HL-60 (cell line): ENCODE measurements around the gene TTC31.

Source experiments
- DNase-seq, 2 experiments: peaks; one replicate each; pipeline ENCODE4 v3.0.0-alpha.2; 2010 to 2020; ENCODE audit warnings: low read depth in 1 of 2, low spot score in 1 of 2
- H3K27ac ChIP-seq: fragments of 250-450 bp; sonication (Bioruptor Pico); replicated peaks from 2 replicates; pipeline ENCODE4 v1.5.1; 2020; ENCODE audit warnings: mild to moderate bottlenecking, moderate library complexity
- H3K27me3 ChIP-seq: fragments of 250-450 bp; sonication (Bioruptor Pico); 2 replicates; pipeline ENCODE4 v1.5.1; 2021; ENCODE audit warnings: mild to moderate bottlenecking, moderate library complexity; ENCODE audit not compliant: insufficient read depth, poor library complexity, severe bottlenecking
- H3K4me3 ChIP-seq: replicated peaks from 2 replicates; pipeline ENCODE4 v1.5.1; 2011; ENCODE audit warnings: mild to moderate bottlenecking, control low read depth, low read length; ENCODE audit not compliant: insufficient read depth
- CTCF ChIP-seq: IDR thresholded peaks from one replicate; pipeline ENCODE4 v1.5.1; 2011; ENCODE audit warnings: low read length, control low read depth, inconsistent platforms; ENCODE audit not compliant: insufficient read depth
- GABPA ChIP-seq: IDR thresholded peaks from 2 replicates; pipeline ENCODE4 v1.6.1; 2012; ENCODE audit warnings: low read depth
- POLR2AphosphoS5 ChIP-seq: IDR thresholded peaks from 2 replicates; pipeline ENCODE4 v1.6.1; 2012; ENCODE audit warnings: low read depth
- REST ChIP-seq: IDR thresholded peaks from 2 replicates; pipeline ENCODE4 v1.6.1; 2012; ENCODE audit warnings: low read depth; ENCODE audit not compliant: insufficient replicate concordance
- SPI1 ChIP-seq: IDR thresholded peaks from 2 replicates; pipeline ENCODE4 v1.6.1; 2012; ENCODE audit warnings: low read depth, mild to moderate bottlenecking, borderline replicate concordance

The TTC31 gene

GRCh38 chr2:74513605-74514367, 30.9 kb downstream of the TTC31 start:
- Histone ChIP-seq H3K27me3 (peaks cover 63% of the 10 kb centered on the region), H3K4me3 (no peak overlapping the region), H3K27ac (no peak overlapping the region)
- TF ChIP-seq POLR2AphosphoS5 = no peak
- TF ChIP-seq CTCF = no peak
- TF ChIP-seq SPI1 = no peak
- TF ChIP-seq GABPA = no peak
- TF ChIP-seq REST = no peak
- DNase-seq = no peak

- no peak within 1 kb of the TSS for H3K27ac ChIP-seq
- DNase-seq = no peak
- TF ChIP-seq CTCF = no peak
- no peak for TF ChIP-seq GABPA
- TF ChIP-seq REST = no peak
- TF ChIP-seq SPI1 = no peak
- no peak for TF ChIP-seq POLR2AphosphoS5
- no peak within 1 kb of the TSS for H3K4me3 ChIP-seq
- H3K27me3 ChIP-seq = peaks cover 69% of the 10 kb centered on the region
Measured at GRCh38 chr2:74514368-74515270, 31.7 kb downstream of the TTC31 start, which contains the start of gene TLX2. TLX2 (plus strand) TSS chr2:74514450; CDS start chr2:74514807, 357 bp downstream.

GRCh38 chr2:74515271-74515980, 32.5 kb downstream of the TTC31 start:
- H3K27me3 ChIP-seq = peaks cover 72% of the 10 kb centered on the region
- no peak for TF ChIP-seq POLR2AphosphoS5
- no peak for TF ChIP-seq CTCF
- no peak for TF ChIP-seq SPI1
- no peak for TF ChIP-seq GABPA
- TF ChIP-seq REST = no peak
- no peak overlapping the region for H3K27ac ChIP-seq
- no peak for DNase-seq
- H3K4me3 ChIP-seq = no peak overlapping the region
